HepG2 (cell line): ENCODE measurements around the gene TEAD1. TPM values are rescaled to one million over a fixed set of nuclear protein-coding genes. Genes with fewer than 3 reads are reported as not detected.

Experiments
- ATAC-seq: fragments of 200-7000 bp; cut with Tn5 transposase; 3 replicates; pipeline ENCODE4 v1.9.1; 2020; ENCODE audit warnings: mild to moderate bottlenecking, moderate library complexity
- BruUV-seq: library from RNA; stranded (reverse); fragments of 400-500 nt; replicated peaks from 2 replicates; lab custom pipeline; 2021; lab: Mats Ljungman, UMichigan
- CTCF ChIA-PET: fragments of 300-600 bp; formaldehyde crosslinking; extraction: SDS; loops from one replicate; lab custom pipeline; 2021; ENCODE audit warnings: low total read pairs, inconsistent platforms, low intra/inter-chr PET ratio; lab: Yijun Ruan, JAX
- POLR2A ChIA-PET: fragments of 350-600 bp; sonication (Branson Sonifier 250); formaldehyde crosslinking; loops from one replicate; lab custom pipeline; 2020; ENCODE audit warnings: antibody characterized with exemption, inconsistent platforms; lab: Yijun Ruan, JAX
- DNase-seq: peaks from one replicate; pipeline ENCODE4 v3.0.0-alpha.2; 2015; ENCODE audit warnings: low spot score
- FAIRE-seq: peaks from 3 replicates; lab custom pipeline; 2011; peaks lifted over from hg19 to GRCh38; lab: Jason Lieb, UNC
- H2AFZ ChIP-seq: one replicate; pipeline ENCODE4 v1.6.1; 2011; ENCODE audit warnings: low read length, inconsistent platforms
- H3K27ac ChIP-seq: fragments of 300-600 bp; 3 replicates; pipeline ENCODE4 v1.8.0; 2011; ENCODE audit warnings: mixed run types, mild to moderate bottlenecking, mixed read lengths, low read length, inconsistent platforms; ENCODE audit not compliant: insufficient read depth; ENCODE audit errors: extremely low read length
- H3K27me3 ChIP-seq, 2 experiments: fragments of 200-600 bp in 1 of 2; 2 replicates in 1 of 2; 3 replicates in 1 of 2; pipeline versions ENCODE4 v1.6.0 to v1.8.0; 2011; ENCODE audit warnings: low read length in 2 of 2, mild to moderate bottlenecking in 2 of 2, moderate library complexity in 2 of 2, inconsistent platforms in 1 of 2; ENCODE audit not compliant: insufficient read depth in 2 of 2, control insufficient read depth in 1 of 2
- H3K36me3 ChIP-seq, 2 experiments: fragments of 200-600 bp in 1 of 2; replicated peaks in 1 of 2; 2 replicates in 1 of 2; 3 replicates in 1 of 2; pipeline versions ENCODE4 v1.5.1 to v1.8.0; 2011; ENCODE audit warnings: low read length in 2 of 2, inconsistent platforms in 1 of 2; ENCODE audit not compliant: insufficient read depth in 2 of 2, control insufficient read depth in 1 of 2
- H3K4me1 ChIP-seq: 2 replicates; pipeline ENCODE4 v1.5.1; 2012; ENCODE audit warnings: low read length, inconsistent platforms; ENCODE audit not compliant: insufficient read depth
- H3K4me2 ChIP-seq: 2 replicates; pipeline ENCODE4 v1.6.0; 2011; ENCODE audit warnings: low read depth, low read length, inconsistent platforms
- H3K4me3 ChIP-seq, 3 experiments: fragments of 200-600 bp in 1 of 3; sonication (generic), shearing (Covaris generic) in 1 of 3; replicated peaks in 1 of 3; 2 replicates each; pipeline ENCODE4 v1.5.1; 2011 to 2016; ENCODE audit warnings: low read length in 3 of 3, inconsistent platforms in 2 of 3, low read depth in 2 of 3, mild to moderate bottlenecking in 2 of 3, control low read depth in 1 of 3, mixed read lengths in 1 of 3; ENCODE audit not compliant: insufficient read depth in 1 of 3
- H3K79me2 ChIP-seq: one replicate; pipeline ENCODE4 v1.6.1; 2011; ENCODE audit warnings: low read length, inconsistent platforms; ENCODE audit not compliant: insufficient read depth
- H3K9ac ChIP-seq: 2 replicates; pipeline ENCODE4 v1.6.0; 2011; ENCODE audit warnings: mild to moderate bottlenecking, low read depth, low read length, inconsistent platforms; ENCODE audit not compliant: insufficient read depth
- H3K9me3 ChIP-seq: 2 replicates; pipeline ENCODE4 v1.5.1; 2012; ENCODE audit warnings: mild to moderate bottlenecking, low read length
- H4K20me1 ChIP-seq: 2 replicates; pipeline ENCODE4 v1.6.0; 2011; ENCODE audit warnings: inconsistent platforms, mild to moderate bottlenecking, low read length, moderate library complexity; ENCODE audit not compliant: insufficient read depth
- TRIM24 ChIP-seq: sonication (generic); formaldehyde crosslinking; IDR thresholded peaks from 2 replicates; pipeline ENCODE4 v1.8.0; 2022; ENCODE audit warnings: mild to moderate bottlenecking, missing genetic modification reagents
- ZIK1 ChIP-seq: sonication (generic); formaldehyde crosslinking; IDR thresholded peaks from 2 replicates; pipeline ENCODE4 v1.5.0; 2020; ENCODE audit warnings: mild to moderate bottlenecking, low read depth, missing genetic modification reagents, borderline replicate concordance
- ZNF12 ChIP-seq: sonication (generic); formaldehyde crosslinking; IDR thresholded peaks from 2 replicates; pipeline ENCODE4 v1.5.0; 2020; ENCODE audit warnings: missing genetic modification reagents
- ZNF235 ChIP-seq: sonication (generic); formaldehyde crosslinking; IDR thresholded peaks from 2 replicates; pipeline ENCODE4 v1.8.1; 2023; ENCODE audit warnings: mild to moderate bottlenecking, missing genetic modification reagents, borderline replicate concordance
- WGBS: methylation state at CpG from one replicate; pipeline ENCODE4 v1.1.6; 2017; ENCODE audit warnings: low lambda C conversion rate; 5-methylcytosine and 5-hydroxymethylcytosine counted together
- in situ Hi-C: cut with HindIII; loops from 2 replicates; pipeline ENCODE4 v1.10.0; 2017; ENCODE audit warnings: low pct_unique_long_range_greater_than_20kb; ENCODE audit not compliant: extremely low pct_ligation_motif_present
- intact Hi-C: fragments of 100-400 bp; cut with micrococcal nuclease; formaldehyde crosslinking; loops from one replicate; pipeline ENCODE4 v1.10.0; 2022; ENCODE audit not compliant: unreplicated experiment
- polyA plus RNA-seq, 8 experiments: library from polyadenylated mRNA; depleted of rRNA in 3 of 8; stranded (reverse) in 7 of 8; unstranded in 1 of 8; fragments of >200 nt; fragmentation: Illumina TruSeq in 4 of 8; extraction: Trizol in 4 of 8; gene quantifications; 2 replicates each; pipeline versions ENCODE4 v1.2.1 to v1.2.3, GENCODE V29; 2011 to 2016; ENCODE audit warnings: low read depth in 4 of 8, missing spikeins in 1 of 8, mixed read lengths in 1 of 8; ENCODE audit not compliant: insufficient read depth in 1 of 8
- total RNA-seq, 5 experiments: library from RNA; depleted of rRNA; stranded (reverse); fragments of >200 nt; fragmentation: Illumina TruSeq; extraction: Trizol; gene quantifications; 2 replicates each; pipeline ENCODE4 v1.2.3, GENCODE V29; 2016; ENCODE audit warnings: low read depth in 1 of 5
- TF ChIP-seq, protein P1 (sequence below): sonication (generic); formaldehyde crosslinking; IDR thresholded peaks from 2 replicates; pipeline ENCODE4 v1.4.0; 2020; ENCODE audit warnings: missing genetic modification reagents
- TF ChIP-seq, protein P2 (sequence below): sonication (generic); formaldehyde crosslinking; IDR thresholded peaks from 2 replicates; pipeline ENCODE4 v1.4.0; 2020; ENCODE audit warnings: missing genetic modification reagents

Gene TEAD1
- total and polyA plus RNA-seq, 2 of the 13 experiments (the other 11 are each of a cell fraction or from before 2014, with no cell fraction given), result 20.1 to 30.5 TPM

DNA sequence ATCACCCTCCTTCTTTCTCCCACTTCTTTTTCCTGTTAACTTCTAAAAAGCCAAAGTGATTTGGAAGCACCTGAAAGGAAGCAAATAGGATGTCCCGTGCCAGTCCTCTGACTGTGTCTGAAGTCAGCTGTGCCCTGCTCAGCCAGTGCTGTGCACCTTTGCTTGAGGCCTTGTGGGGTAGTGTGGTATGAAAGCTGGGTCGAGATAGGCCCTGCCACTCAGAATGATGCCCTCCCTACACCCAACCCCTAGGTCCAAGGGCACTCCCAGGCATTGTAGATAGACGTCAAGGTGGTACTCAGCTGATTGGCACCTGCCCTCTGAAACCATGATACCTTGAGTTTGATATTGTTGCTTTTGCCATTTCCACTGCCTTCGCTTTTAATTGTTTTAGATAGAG, 251.3 kb downstream of the TEAD1 start:
- in situ Hi-C loops (no loop called here), intact Hi-C loops (no loop called here)
- no peaks in the 10 kb centered on the region for H4K20me1 ChIP-seq
- no peak overlapping the region for H3K4me3 ChIP-seq
- no TSS peak for BruUV-seq
- 71% methylated on average over 3 of the region's 4 CpGs for WGBS
- TF ChIP-seq ZNF235 (CRISPR knock-in tag) (no peak), ZNF12 (no peak), TRIM24 (CRISPR knock-in tag) (no peak), ZIK1 (CRISPR knock-in tag) (no peak)
- TF ChIP-seq, protein P1, sequence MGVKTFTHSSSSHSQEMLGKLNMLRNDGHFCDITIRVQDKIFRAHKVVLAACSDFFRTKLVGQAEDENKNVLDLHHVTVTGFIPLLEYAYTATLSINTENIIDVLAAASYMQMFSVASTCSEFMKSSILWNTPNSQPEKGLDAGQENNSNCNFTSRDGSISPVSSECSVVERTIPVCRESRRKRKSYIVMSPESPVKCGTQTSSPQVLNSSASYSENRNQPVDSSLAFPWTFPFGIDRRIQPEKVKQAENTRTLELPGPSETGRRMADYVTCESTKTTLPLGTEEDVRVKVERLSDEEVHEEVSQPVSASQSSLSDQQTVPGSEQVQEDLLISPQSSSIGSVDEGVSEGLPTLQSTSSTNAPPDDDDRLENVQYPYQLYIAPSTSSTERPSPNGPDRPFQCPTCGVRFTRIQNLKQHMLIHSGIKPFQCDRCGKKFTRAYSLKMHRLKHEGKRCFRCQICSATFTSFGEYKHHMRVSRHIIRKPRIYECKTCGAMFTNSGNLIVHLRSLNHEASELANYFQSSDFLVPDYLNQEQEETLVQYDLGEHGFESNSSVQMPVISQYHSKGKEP (CRISPR knock-in tag), result no peak
- H3K4me2 ChIP-seq, result no peak overlapping the region
- ChIA-PET POLR2A (no interaction called here), CTCF (no interaction called here)
- H3K79me2 ChIP-seq, result no peaks in the 10 kb centered on the region
- no peak overlapping the region for H3K9ac ChIP-seq
- no peak for DNase-seq
- no peaks in the 10 kb centered on the region for H3K9me3 ChIP-seq
- H3K4me1 ChIP-seq, result peaks cover 6% of the 10 kb centered on the region
- H2AFZ ChIP-seq, result no peak overlapping the region
- no peaks in the 10 kb centered on the region for H3K27me3 ChIP-seq
- peaks cover 6 to 24% of the 10 kb centered on the region in 2 experiments; a peak in 3 of 5 replicates for H3K36me3 ChIP-seq
- no peak overlapping the region for H3K27ac ChIP-seq
- FAIRE-seq, result no peak
- ATAC-seq, result no peak

DNA sequence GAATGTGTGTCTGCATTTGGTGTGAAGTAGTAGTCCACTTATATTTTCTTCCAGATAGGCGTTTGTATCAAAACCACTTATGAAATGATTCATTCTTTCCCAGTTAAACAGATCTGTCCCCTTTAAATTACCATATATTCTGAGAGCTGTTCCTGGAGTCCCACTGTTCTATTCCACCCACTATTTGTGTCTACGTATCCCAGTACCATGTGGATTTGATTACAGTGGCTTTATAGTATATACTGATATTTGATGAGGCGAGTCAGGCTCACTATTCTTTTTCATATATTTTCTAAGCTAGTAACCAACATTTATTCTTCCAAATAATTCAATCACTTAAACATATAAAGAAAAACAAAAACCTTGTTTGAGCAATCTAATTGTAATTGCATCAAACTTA, 253.0 kb downstream of the TEAD1 start:
- Histone ChIP-seq H3K4me3 (no peak overlapping the region), H3K79me2 (no peaks in the 10 kb centered on the region), H4K20me1 (no peaks in the 10 kb centered on the region), H3K36me3 (peaks cover 10 to 24% of the 10 kb centered on the region in 2 experiments; a peak in 4 of 5 replicates), H3K27ac (no peak overlapping the region), H3K9me3 (no peaks in the 10 kb centered on the region), H3K9ac (no peak overlapping the region), H2AFZ (no peak overlapping the region), H3K27me3 (no peaks in the 10 kb centered on the region; a peak in 1 of 5 replicates), H3K4me1 (peaks cover 15% of the 10 kb centered on the region), H3K4me2 (no peak overlapping the region)
- TF ChIP-seq, protein P2, sequence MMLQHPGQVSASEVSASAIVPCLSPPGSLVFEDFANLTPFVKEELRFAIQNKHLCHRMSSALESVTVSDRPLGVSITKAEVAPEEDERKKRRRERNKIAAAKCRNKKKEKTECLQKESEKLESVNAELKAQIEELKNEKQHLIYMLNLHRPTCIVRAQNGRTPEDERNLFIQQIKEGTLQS (CRISPR knock-in tag), result no peak
- ChIA-PET POLR2A (no interaction called here), CTCF (no interaction called here)
- no TSS peak for BruUV-seq
- in situ Hi-C loops, result no loop called here
- DNase-seq (no peak), FAIRE-seq (no peak), ATAC-seq (no peak)
- WGBS, result 97% methylated on average over 3 of the region's 3 CpGs
- intact Hi-C loops, result no loop called here
